A549 (cell line): ENCODE data around the gene NRXN3. TPM values are rescaled to one million over a fixed set of nuclear protein-coding genes. Genes with fewer than 3 reads are reported as not detected.

Source experiments
- ATAC-seq, 2 experiments: fragments of 200-7000 bp in 1 of 2; fragments of >200 bp in 1 of 2; cut with Nextera tagmentation in 1 of 2; cut with Tn5 transposase in 1 of 2; 3 replicates each; pipeline versions ENCODE4 v1.8.0 to v1.9.1; 2018 to 2020; ENCODE audit warnings: mild to moderate bottlenecking in 1 of 2, moderate library complexity in 1 of 2
- CTCF ChIA-PET: fragments of 300-600 bp; sonication (Branson Sonifier 250); formaldehyde crosslinking; extraction: SDS; loops from one replicate; lab custom pipeline; 2021; ENCODE audit warnings: antibody characterized with exemption, inconsistent platforms; lab: Yijun Ruan, JAX
- POLR2A ChIA-PET: fragments of 350-600 bp; formaldehyde crosslinking; extraction: SDS; loops from one replicate; lab custom pipeline; 2021; ENCODE audit warnings: antibody characterized with exemption, inconsistent platforms; lab: Yijun Ruan, JAX
- DNase-seq, 2 experiments: peaks; one replicate each; pipeline versions ENCODE4 v3.0.0 to v3.0.0-alpha.2; 2011 to 2016; ENCODE audit warnings: low read depth in 1 of 2, low spot score in 1 of 2
- FAIRE-seq: peaks from 2 replicates; lab custom pipeline; 2011; peaks lifted over from hg19 to GRCh38; lab: Jason Lieb, UNC
- H3K27ac ChIP-seq, 2 experiments: fragments of >200 bp; sonication (Bioruptor Twin); formaldehyde crosslinking; 3 replicates each; pipeline ENCODE4 v1.5.1; 2016 to 2017
- H3K4me1 ChIP-seq: fragments of >200 bp; sonication (Bioruptor Twin); formaldehyde crosslinking; 3 replicates; pipeline ENCODE4 v1.6.1; 2016
- H3K4me2 ChIP-seq: fragments of >200 bp; sonication (Bioruptor Twin); formaldehyde crosslinking; 3 replicates; pipeline ENCODE4 v1.6.1; 2016
- H3K4me3 ChIP-seq: fragments of >200 bp; sonication (Bioruptor Twin); formaldehyde crosslinking; 3 replicates; pipeline ENCODE4 v1.5.1; 2016
- H3K9me3 ChIP-seq: fragments of >200 bp; sonication (Bioruptor Twin); formaldehyde crosslinking; 3 replicates; pipeline ENCODE4 v1.6.1; 2016
- CBX8 ChIP-seq: fragments of 200-600 bp; sonication (generic); IDR thresholded peaks from 2 replicates; pipeline ENCODE4 v1.6.1; 2016
- CEBPB ChIP-seq, 2 experiments: fragments of >200 bp in 1 of 2; sonication (Bioruptor Twin) in 1 of 2; formaldehyde crosslinking in 1 of 2; IDR thresholded peaks; 2 replicates each; pipeline ENCODE4 v1.6.1; 2012 to 2016
- EP300 ChIP-seq, 2 experiments: fragments of >200 bp; sonication (Bioruptor Twin); formaldehyde crosslinking; IDR thresholded peaks; 2 replicates in 1 of 2; 3 replicates in 1 of 2; pipeline ENCODE4 v1.6.1; 2016 to 2017
- HDAC2 ChIP-seq: fragments of 200-600 bp; sonication (generic); IDR thresholded peaks from 2 replicates; pipeline ENCODE4 v1.6.1; 2016
- HOXB13 ChIP-seq: fragments of 250-450 bp; sonication (Bioruptor Pico); IDR thresholded peaks from 2 replicates; pipeline ENCODE4 v1.5.0; 2020; ENCODE audit warnings: low read depth, mild to moderate bottlenecking, moderate library complexity
- RAD21 ChIP-seq, 2 experiments: fragments of >200 bp in 1 of 2; sonication (Bioruptor Twin) in 1 of 2; formaldehyde crosslinking in 1 of 2; IDR thresholded peaks in 1 of 2; conservative IDR thresholded peaks in 1 of 2; 2 replicates in 1 of 2; 3 replicates in 1 of 2; pipeline ENCODE4 v1.6.1; 2012 to 2018; ENCODE audit warnings: inconsistent platforms in 1 of 2
- RFX5 ChIP-seq: fragments of 450-650 bp; IDR thresholded peaks from 2 replicates; pipeline ENCODE4 v1.7.1; 2014; ENCODE audit warnings: antibody characterized with exemption, mild to moderate bottlenecking, moderate library complexity
- SMC3 ChIP-seq: fragments of >200 bp; sonication (Bioruptor Twin); formaldehyde crosslinking; IDR thresholded peaks from 3 replicates; pipeline ENCODE4 v1.6.1; 2018; ENCODE audit warnings: inconsistent platforms
- ZNF302 ChIP-seq: fragments of 250-450 bp; sonication (Bioruptor Pico); IDR thresholded peaks from 2 replicates; pipeline ENCODE4 v1.9.0; 2021; ENCODE audit warnings: inconsistent platforms, mild to moderate bottlenecking, moderate library complexity
- WGBS: methylation state at CpG from one replicate; pipeline ENCODE4 v1.1.6; 2017; ENCODE audit errors: missing lambda C conversion rate; 5-methylcytosine and 5-hydroxymethylcytosine counted together
- polyA plus RNA-seq, 4 experiments: library from polyadenylated mRNA; depleted of rRNA in 3 of 4; stranded (reverse); fragments of >200 nt; fragmentation: RNase III in 1 of 4; extraction: RNeasy Plus Mini Kit Qiagen cat#74134 plus additional on column Dnase treatment in 1 of 4; gene quantifications; 2 replicates in 3 of 4; 3 replicates in 1 of 4; pipeline ENCODE4 v1.2.3, GENCODE V29; 2011 to 2017
- TF ChIP-seq, protein P1 (sequence below): fragments of 200-600 bp; sonication (generic); IDR thresholded peaks from 2 replicates; pipeline ENCODE4 v1.6.1; 2016; ENCODE audit warnings: antibody characterized with exemption, mild to moderate bottlenecking, moderate library complexity
- TF ChIP-seq, protein P2 (sequence below): fragments of 250-450 bp; sonication (Bioruptor Pico); IDR thresholded peaks from 2 replicates; pipeline ENCODE4 v1.5.0; 2021; ENCODE audit warnings: mild to moderate bottlenecking, moderate library complexity, borderline replicate concordance
- TF ChIP-seq, protein P3 (sequence below): IDR thresholded peaks from 2 replicates; pipeline ENCODE4 v1.6.1; 2012; ENCODE audit warnings: low read depth, borderline replicate concordance
- TF ChIP-seq, protein P4 (sequence below): fragments of 450-650 bp; IDR thresholded peaks from 2 replicates; pipeline ENCODE4 v1.6.1; 2014; ENCODE audit warnings: antibody characterized with exemption
- TF ChIP-seq, protein P5 (sequence below): fragments of >200 bp; sonication (Bioruptor Twin); formaldehyde crosslinking; IDR thresholded peaks from 3 replicates; pipeline ENCODE4 v1.5.1; 2016

NRXN3 gene
- polyA plus RNA-seq, 2 of the 4 experiments (the other 2 are of a cell fraction) = 0.62 to 2.3 TPM

DNA sequence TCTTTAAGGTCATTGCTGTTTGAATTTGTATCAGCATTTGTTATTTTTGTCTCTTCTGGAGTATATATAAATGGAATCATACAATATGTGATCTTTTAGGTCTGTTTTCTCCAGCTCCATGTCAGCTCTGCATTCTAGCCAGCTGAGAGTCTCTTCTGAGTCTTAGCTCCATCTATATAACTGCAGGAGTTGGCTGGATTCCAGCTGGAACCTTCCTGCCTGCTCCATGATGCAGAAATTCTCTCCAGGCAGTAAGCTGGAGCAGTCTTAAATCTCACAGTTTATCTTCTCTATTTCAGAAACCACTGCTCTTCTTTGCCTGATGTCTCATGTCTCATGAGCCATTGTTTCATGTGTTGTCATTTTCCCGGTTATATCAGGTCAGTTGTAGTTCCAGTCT lies 827.6 kb downstream of the NRXN3 start:
- Histone ChIP-seq H3K9me3 (no peaks in the 10 kb centered on the region), H3K4me1 (no peaks in the 10 kb centered on the region), H3K4me3 (no peak overlapping the region), H3K4me2 (no peak overlapping the region), H3K27ac (no peak overlapping the region)
- TF ChIP-seq RFX5 = no peak
- no peak for TF ChIP-seq EP300 (IDR thresholded peaks at IDR 0.05)
- no peak for TF ChIP-seq SMC3
- TF ChIP-seq, protein P1, sequence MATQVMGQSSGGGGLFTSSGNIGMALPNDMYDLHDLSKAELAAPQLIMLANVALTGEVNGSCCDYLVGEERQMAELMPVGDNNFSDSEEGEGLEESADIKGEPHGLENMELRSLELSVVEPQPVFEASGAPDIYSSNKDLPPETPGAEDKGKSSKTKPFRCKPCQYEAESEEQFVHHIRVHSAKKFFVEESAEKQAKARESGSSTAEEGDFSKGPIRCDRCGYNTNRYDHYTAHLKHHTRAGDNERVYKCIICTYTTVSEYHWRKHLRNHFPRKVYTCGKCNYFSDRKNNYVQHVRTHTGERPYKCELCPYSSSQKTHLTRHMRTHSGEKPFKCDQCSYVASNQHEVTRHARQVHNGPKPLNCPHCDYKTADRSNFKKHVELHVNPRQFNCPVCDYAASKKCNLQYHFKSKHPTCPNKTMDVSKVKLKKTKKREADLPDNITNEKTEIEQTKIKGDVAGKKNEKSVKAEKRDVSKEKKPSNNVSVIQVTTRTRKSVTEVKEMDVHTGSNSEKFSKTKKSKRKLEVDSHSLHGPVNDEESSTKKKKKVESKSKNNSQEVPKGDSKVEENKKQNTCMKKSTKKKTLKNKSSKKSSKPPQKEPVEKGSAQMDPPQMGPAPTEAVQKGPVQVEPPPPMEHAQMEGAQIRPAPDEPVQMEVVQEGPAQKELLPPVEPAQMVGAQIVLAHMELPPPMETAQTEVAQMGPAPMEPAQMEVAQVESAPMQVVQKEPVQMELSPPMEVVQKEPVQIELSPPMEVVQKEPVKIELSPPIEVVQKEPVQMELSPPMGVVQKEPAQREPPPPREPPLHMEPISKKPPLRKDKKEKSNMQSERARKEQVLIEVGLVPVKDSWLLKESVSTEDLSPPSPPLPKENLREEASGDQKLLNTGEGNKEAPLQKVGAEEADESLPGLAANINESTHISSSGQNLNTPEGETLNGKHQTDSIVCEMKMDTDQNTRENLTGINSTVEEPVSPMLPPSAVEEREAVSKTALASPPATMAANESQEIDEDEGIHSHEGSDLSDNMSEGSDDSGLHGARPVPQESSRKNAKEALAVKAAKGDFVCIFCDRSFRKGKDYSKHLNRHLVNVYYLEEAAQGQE = no peak
- TF ChIP-seq, protein P2, sequence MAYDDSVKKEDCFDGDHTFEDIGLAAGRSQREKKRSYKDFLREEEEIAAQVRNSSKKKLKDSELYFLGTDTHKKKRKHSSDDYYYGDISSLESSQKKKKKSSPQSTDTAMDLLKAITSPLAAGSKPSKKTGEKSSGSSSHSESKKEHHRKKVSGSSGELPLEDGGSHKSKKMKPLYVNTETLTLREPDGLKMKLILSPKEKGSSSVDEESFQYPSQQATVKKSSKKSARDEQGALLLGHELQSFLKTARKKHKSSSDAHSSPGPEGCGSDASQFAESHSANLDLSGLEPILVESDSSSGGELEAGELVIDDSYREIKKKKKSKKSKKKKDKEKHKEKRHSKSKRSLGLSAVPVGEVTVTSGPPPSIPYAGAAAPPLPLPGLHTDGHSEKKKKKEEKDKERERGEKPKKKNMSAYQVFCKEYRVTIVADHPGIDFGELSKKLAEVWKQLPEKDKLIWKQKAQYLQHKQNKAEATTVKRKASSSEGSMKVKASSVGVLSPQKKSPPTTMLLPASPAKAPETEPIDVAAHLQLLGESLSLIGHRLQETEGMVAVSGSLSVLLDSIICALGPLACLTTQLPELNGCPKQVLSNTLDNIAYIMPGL (CRISPR knock-in tag) = no peak
- TF ChIP-seq, protein P3, sequence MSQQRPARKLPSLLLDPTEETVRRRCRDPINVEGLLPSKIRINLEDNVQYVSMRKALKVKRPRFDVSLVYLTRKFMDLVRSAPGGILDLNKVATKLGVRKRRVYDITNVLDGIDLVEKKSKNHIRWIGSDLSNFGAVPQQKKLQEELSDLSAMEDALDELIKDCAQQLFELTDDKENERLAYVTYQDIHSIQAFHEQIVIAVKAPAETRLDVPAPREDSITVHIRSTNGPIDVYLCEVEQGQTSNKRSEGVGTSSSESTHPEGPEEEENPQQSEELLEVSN = no peak
- TF ChIP-seq, protein P4, sequence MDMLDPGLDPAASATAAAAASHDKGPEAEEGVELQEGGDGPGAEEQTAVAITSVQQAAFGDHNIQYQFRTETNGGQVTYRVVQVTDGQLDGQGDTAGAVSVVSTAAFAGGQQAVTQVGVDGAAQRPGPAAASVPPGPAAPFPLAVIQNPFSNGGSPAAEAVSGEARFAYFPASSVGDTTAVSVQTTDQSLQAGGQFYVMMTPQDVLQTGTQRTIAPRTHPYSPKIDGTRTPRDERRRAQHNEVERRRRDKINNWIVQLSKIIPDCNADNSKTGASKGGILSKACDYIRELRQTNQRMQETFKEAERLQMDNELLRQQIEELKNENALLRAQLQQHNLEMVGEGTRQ = no peak
- no peak for TF ChIP-seq HOXB13 (CRISPR knock-in tag)
- no peak for TF ChIP-seq ZNF302 (CRISPR knock-in tag)
- ChIA-PET CTCF (interaction anchor here (1.0 to 1.5 kb wide), 2 partner anchors 30 to 38 kb away, joined by 3 to 4 read pairs; no protein-coding TSS in a partner anchor), POLR2A (no interaction called here)
- DNase-seq = no peak
- ATAC-seq = no peak
- WGBS = 24% methylated on average over 1 of the region's 1 CpG
- no peak for FAIRE-seq

DNA sequence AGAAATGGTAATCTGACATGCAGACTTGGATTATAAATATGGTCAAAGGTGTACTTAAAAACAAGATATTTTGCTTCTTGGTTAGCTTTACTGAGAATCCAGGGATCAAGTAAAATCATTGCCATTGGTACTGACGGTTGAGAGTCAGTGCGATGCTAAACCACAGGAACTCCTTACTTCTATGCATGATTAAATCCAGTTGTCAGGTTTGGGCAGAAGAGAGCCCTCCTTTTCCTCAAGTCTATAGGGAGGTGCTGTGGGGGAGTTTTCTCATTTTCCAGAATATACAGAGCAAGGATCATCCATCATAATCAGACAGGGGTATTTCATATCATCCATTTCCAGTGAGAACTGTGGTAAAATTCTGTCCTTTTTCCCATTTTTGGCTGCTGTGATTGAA lies 839.1 kb downstream of the NRXN3 start:
- ATAC-seq = no peak
- 70% methylated on average over 2 of the region's 2 CpGs for WGBS
- TF ChIP-seq CBX8 = no peak
- TF ChIP-seq HDAC2 = no peak

DNA sequence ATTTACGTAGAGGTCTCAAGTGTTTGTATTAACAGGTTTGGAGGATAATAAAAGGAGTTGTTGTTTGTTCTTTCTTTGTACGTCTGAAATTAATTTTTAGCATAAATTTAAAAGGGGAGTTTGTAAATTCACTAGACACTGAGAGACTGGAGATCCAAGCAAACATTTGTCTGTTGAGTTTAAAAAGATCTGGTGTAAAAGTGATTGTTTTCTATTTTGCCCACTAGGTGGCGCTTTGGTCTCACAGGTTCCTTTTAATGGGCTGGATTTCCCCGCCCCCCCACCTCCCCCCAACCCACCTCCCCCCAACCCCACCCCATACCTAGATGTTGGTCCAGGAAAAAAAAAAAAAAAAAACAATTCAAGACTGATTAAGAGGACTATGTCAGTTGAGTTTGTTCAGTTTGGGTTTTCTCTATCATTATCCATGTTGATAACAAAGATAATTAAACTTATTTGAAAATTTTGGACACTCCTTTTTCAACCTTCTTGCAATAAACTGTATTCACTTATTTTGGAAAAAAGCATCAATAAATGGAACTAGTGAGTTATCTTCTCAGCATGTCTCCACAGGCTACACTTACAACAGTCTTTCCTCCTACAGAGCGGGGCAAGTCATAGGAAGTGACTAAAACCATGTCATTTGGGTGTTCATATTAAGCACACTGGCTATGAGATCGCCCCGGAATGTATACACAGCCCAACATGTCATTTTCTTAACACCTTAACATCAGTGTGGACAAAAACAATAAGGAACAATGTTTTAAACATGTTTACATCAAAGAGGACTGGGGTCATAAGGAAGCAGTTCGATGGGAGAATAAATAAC lies 841.1 kb downstream of the NRXN3 start:
- H3K4me3 ChIP-seq = no peak overlapping the region
- H3K27ac ChIP-seq = 0 out of 6 replicates have a peak overlapping the region, but pooled peaks of 1 of the 2 experiments have one; percentile 13
- peak; percentile 8 to 48 for DNase-seq
- ChIA-PET POLR2A (no interaction called here), CTCF (interaction anchor here (1.0 to 1.1 kb wide), 2 partner anchors 14 to 1978 kb away, joined by 3 read pairs; no protein-coding TSS in a partner anchor)
- FAIRE-seq = no peak
- H3K4me2 ChIP-seq = peak overlapping the region; percentile 56
- 16% methylated on average over 8 of the region's 8 CpGs for WGBS
- H3K9me3 ChIP-seq = no peaks in the 10 kb centered on the region
- peak; percentile 45; the same call in 2 of the 3 replicates for TF ChIP-seq SMC3
- TF ChIP-seq CEBPB (IDR thresholded peaks at IDR 0.05) = no peak
- peak; percentile 55 to 67 for TF ChIP-seq RAD21 (conservative IDR thresholded peaks at IDR 0.05 in 1 of 2, IDR thresholded peaks at IDR 0.05 in 1 of 2)
- TF ChIP-seq, protein P5, sequence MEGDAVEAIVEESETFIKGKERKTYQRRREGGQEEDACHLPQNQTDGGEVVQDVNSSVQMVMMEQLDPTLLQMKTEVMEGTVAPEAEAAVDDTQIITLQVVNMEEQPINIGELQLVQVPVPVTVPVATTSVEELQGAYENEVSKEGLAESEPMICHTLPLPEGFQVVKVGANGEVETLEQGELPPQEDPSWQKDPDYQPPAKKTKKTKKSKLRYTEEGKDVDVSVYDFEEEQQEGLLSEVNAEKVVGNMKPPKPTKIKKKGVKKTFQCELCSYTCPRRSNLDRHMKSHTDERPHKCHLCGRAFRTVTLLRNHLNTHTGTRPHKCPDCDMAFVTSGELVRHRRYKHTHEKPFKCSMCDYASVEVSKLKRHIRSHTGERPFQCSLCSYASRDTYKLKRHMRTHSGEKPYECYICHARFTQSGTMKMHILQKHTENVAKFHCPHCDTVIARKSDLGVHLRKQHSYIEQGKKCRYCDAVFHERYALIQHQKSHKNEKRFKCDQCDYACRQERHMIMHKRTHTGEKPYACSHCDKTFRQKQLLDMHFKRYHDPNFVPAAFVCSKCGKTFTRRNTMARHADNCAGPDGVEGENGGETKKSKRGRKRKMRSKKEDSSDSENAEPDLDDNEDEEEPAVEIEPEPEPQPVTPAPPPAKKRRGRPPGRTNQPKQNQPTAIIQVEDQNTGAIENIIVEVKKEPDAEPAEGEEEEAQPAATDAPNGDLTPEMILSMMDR = peak; percentile 48
- peak; percentile 81 to 82 for ATAC-seq
- peaks cover 8% of the 10 kb centered on the region for H3K4me1 ChIP-seq

More for the DNA sequence above, 839.1 kb downstream of the NRXN3 start:
- DNase-seq (no peak), FAIRE-seq (no peak)
- no peak overlapping the region for H3K4me3 ChIP-seq
- H3K4me1 ChIP-seq = peaks cover 8% of the 10 kb centered on the region
- CTCF ChIA-PET = no interaction called here
- no peak overlapping the region for H3K4me2 ChIP-seq
- H3K9me3 ChIP-seq = no peaks in the 10 kb centered on the region
- POLR2A ChIA-PET = no interaction called here
- H3K27ac ChIP-seq = no peak overlapping the region
